GOT3 (cell line): Measurements from ENCODE around the gene ENTREP3.
"Not testable (repeated sequence)": the region's sequence is repeated elsewhere in the genome, so short reads cannot be mapped to it uniquely, and the experiment has no call there.

Source experiments
- DNase-seq: peaks from one replicate; lab custom pipeline; 2025; ENCODE audit warnings: mixed read lengths; lab: John Stamatoyannopoulos, UW

Gene ENTREP3

GRCh38 chr1:155255243-155256007 lies at the start of gene ENTREP3:
Gene ENTREP3 (minus strand): TSS chr1:155255483. CDS start chr1:155254877, 606 bp downstream.
- DNase-seq = no peak

- no peak for DNase-seq
Measured at GRCh38 chr1:155304558-155305063, 49.3 kb upstream of the ENTREP3 start.

GRCh38 chr1:155301342-155301841 lies 46.1 kb upstream of the ENTREP3 start, which contains the start of gene PKLR:
Gene PKLR (minus strand): TSS chr1:155301438. CDS start chr1:155301395, 43 bp downstream.
- no peak for DNase-seq

- no peak for DNase-seq
Measured at GRCh38 chr1:155300553-155301329, 45.5 kb upstream of the ENTREP3 start.

- DNase-seq = no peak
Measured at GRCh38 chr1:155300024-155300423, 44.7 kb upstream of the ENTREP3 start.

- DNase-seq = no peak
Measured at GRCh38 chr1:155297384-155297783, 42.1 kb upstream of the ENTREP3 start.

GRCh38 chr1:155296661-155297060 lies 41.4 kb upstream of the ENTREP3 start:
- DNase-seq = no peak

- no peak for DNase-seq
Measured at GRCh38 chr1:155295942-155296267, 40.6 kb upstream of the ENTREP3 start.

GRCh38 chr1:155295183-155295941 lies 40.1 kb upstream of the ENTREP3 start:
- DNase-seq = no peak

GRCh38 chr1:155294520-155295182 lies 39.4 kb upstream of the ENTREP3 start:
- DNase-seq = no peak

- no peak for DNase-seq
Measured at GRCh38 chr1:155293086-155293749, 37.9 kb upstream of the ENTREP3 start.

GRCh38 chr1:155291006-155291405 lies 35.7 kb upstream of the ENTREP3 start:
- not testable (repeated sequence) for DNase-seq

- no peak for DNase-seq
Measured at GRCh38 chr1:155287987-155288543, 32.8 kb upstream of the ENTREP3 start.

- no peak for DNase-seq
Measured at GRCh38 chr1:155286544-155286943, 31.3 kb upstream of the ENTREP3 start.

- DNase-seq = no peak
Measured at GRCh38 chr1:155285631-155286044, 30.4 kb upstream of the ENTREP3 start.

GRCh38 chr1:155285063-155285462 lies 29.8 kb upstream of the ENTREP3 start:
- DNase-seq = no peak

GRCh38 chr1:155284476-155284875 lies 29.2 kb upstream of the ENTREP3 start:
- DNase-seq = no peak

GRCh38 chr1:155282488-155283091 lies 27.3 kb upstream of the ENTREP3 start:
- DNase-seq = no peak

GRCh38 chr1:155279268-155279667 lies 24.0 kb upstream of the ENTREP3 start:
- no peak for DNase-seq

GRCh38 chr1:155278689-155279160 lies 23.4 kb upstream of the ENTREP3 start:
- no peak for DNase-seq
